Measurements from ENCODE around the gene ZDHHC6.
"Not testable (repeated sequence)": the region's sequence is repeated elsewhere in the genome, so short reads cannot be mapped to it uniquely, and the experiment has no call there.

Gene ZDHHC6

GRCh38 chr10:112388548-112388947 is 58.2 kb downstream of the ZDHHC6 start:
- no peak for DNase-seq

- not testable (repeated sequence) for DNase-seq
Measured at GRCh38 chr10:112388056-112388455, 58.7 kb downstream of the ZDHHC6 start.

- no peak for DNase-seq
Measured at GRCh38 chr10:112385201-112385600, 61.5 kb downstream of the ZDHHC6 start.

- DNase-seq: no peak
Measured at GRCh38 chr10:112384141-112384540, 62.6 kb downstream of the ZDHHC6 start.

- DNase-seq: no peak
Measured at GRCh38 chr10:112383325-112383724, 63.4 kb downstream of the ZDHHC6 start.

- DNase-seq: no peak
Measured at GRCh38 chr10:112382515-112383235, 64.0 kb downstream of the ZDHHC6 start.
